22Rv1 (cell line): Measurements from ENCODE around the gene PLA2G5.

Experiments used
- H3K27ac ChIP-seq: fragments of 450-650 bp; 2 replicates; pipeline ENCODE4 v1.5.1; 2017
- ZFX ChIP-seq: fragments of 450-650 bp; IDR thresholded peaks from 2 replicates; pipeline ENCODE4 v1.6.1; 2017; ENCODE audit warnings: antibody characterized with exemption, borderline replicate concordance
- TF ChIP-seq, protein P1 (sequence below): fragments of 450-650 bp; IDR thresholded peaks from 2 replicates; pipeline ENCODE4 v1.5.1; 2017; ENCODE audit warnings: mild to moderate bottlenecking

The PLA2G5 gene

DNA sequence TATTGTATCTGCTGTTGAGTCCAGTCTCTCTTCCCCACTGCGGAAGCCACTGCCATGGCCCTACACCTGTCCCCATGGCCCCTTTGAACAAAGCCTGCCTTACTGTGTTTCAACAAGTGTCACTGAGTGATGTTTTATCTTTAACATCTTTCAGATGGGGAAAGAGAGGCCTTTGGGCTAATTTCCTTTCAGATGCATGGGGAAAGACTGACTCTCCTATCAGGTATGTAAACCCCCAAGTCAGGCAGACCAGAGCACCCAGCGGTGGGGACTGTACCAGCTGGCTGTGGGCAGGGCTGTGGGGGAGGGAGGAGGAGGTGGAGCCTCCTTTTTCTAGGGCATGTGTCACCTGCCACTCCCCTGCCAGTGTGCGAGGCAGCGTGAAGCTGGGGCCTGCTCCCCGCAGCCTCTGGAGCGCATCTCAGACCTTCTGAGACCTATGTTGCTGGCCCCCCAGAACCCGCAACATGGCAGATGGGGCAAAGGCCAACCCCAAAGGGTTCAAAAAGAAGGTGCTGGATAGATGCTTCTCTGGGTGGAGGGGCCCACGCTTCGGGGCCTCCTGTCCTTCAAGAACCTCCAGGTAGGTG lies 69.1 kb downstream of the PLA2G5 start, which contains the start of gene PLA2G2F:
Gene PLA2G2F, plus strand, starts transcription at position 363 of the 590 bp plus-strand sequence. Its CDS starts 105 bp downstream, at position 468.
- TF ChIP-seq ZFX: no peak
- TF ChIP-seq, protein P1, sequence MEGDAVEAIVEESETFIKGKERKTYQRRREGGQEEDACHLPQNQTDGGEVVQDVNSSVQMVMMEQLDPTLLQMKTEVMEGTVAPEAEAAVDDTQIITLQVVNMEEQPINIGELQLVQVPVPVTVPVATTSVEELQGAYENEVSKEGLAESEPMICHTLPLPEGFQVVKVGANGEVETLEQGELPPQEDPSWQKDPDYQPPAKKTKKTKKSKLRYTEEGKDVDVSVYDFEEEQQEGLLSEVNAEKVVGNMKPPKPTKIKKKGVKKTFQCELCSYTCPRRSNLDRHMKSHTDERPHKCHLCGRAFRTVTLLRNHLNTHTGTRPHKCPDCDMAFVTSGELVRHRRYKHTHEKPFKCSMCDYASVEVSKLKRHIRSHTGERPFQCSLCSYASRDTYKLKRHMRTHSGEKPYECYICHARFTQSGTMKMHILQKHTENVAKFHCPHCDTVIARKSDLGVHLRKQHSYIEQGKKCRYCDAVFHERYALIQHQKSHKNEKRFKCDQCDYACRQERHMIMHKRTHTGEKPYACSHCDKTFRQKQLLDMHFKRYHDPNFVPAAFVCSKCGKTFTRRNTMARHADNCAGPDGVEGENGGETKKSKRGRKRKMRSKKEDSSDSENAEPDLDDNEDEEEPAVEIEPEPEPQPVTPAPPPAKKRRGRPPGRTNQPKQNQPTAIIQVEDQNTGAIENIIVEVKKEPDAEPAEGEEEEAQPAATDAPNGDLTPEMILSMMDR: no peak
- H3K27ac ChIP-seq: no peak within 1 kb of the TSS

GRCh38 chr1:20139776-20140612 lies 70.0 kb downstream of the PLA2G5 start:
- no peak overlapping the region for H3K27ac ChIP-seq
- TF ChIP-seq, protein P1: no peak
- TF ChIP-seq ZFX: no peak

DNA sequence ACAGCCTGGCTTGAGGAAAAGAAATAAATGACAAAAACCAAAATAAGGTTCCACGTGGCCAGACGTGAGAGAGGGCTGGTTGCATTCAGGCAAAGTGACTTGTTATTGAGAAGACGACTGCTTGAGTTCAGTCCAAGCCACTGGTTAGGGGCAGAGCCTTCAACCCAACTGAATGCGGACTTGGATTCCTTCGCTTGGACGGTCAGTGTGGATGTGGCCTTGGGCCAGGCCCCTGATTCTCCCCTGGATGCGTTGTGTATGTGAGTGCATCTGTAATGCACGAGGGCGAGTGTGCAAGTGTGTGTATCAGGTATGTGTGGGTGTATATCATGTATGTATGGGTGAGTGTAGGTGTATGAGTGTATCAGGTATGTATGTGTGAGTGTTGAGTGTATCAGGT lies 71.0 kb downstream of the PLA2G5 start:
- no peak overlapping the region for H3K27ac ChIP-seq
- TF ChIP-seq ZFX: no peak
- TF ChIP-seq, protein P1: no peak

DNA sequence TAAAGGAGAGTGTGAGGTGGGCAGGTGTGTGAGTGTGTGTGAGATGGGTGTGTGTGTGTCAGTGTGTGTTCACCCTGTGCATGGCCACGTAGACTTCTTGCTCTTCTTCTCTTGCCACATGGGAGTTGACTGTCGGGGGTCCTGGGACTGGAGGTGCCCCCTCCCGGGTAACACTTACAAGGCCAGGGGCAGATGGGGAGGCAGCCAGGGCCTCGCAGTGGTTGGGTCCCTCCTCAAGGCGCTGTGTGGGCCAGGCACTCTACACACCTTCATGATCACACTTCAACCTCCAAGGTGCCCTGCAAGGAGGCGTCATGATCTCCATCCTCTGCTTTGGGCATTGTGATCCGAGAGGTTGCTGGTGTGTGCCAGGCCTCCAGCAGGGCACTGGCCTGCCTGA lies 71.5 kb downstream of the PLA2G5 start:
- no peak overlapping the region for H3K27ac ChIP-seq
- no peak for TF ChIP-seq ZFX
- TF ChIP-seq, protein P1: no peak
